SK-N-SH treated with all-trans-retinoic acid at 6 μM for 48 hours (cell line): ENCODE measurements around the gene OASL.

ENCODE experiments used
- ATAC-seq: fragments of 200-7000 bp; cut with Tn5 transposase; 3 replicates; pipeline ENCODE4 v1.9.1; 2020; ENCODE audit warnings: mild to moderate bottlenecking, moderate library complexity
- ARNTL ChIP-seq: fragments of 450-650 bp; formaldehyde crosslinking; IDR thresholded peaks from 2 replicates; pipeline ENCODE4 v1.5.0; 2020; ENCODE audit warnings: low read depth, mild to moderate bottlenecking, moderate library complexity, borderline replicate concordance
- BACH2 ChIP-seq: fragments of 250-450 bp; sonication (Bioruptor Pico); IDR thresholded peaks from 2 replicates; pipeline ENCODE4 v1.9.0; 2021; ENCODE audit warnings: mild to moderate bottlenecking, borderline replicate concordance
- CREB5 ChIP-seq: fragments of 250-450 bp; sonication (Bioruptor Pico); IDR thresholded peaks from 2 replicates; pipeline ENCODE4 v1.5.1; 2020; ENCODE audit warnings: low read depth, mild to moderate bottlenecking, moderate library complexity
- CSDC2 ChIP-seq: fragments of 250-450 bp; sonication (Bioruptor Pico); IDR thresholded peaks from 2 replicates; pipeline ENCODE4 v1.5.0; 2020; ENCODE audit warnings: mild to moderate bottlenecking, moderate library complexity
- CSRNP3 ChIP-seq: fragments of 250-450 bp; sonication (Bioruptor Pico); IDR thresholded peaks from 2 replicates; pipeline ENCODE4 v1.5.1; 2021; ENCODE audit warnings: mild to moderate bottlenecking, moderate library complexity
- ESRRG ChIP-seq: fragments of 250-450 bp; sonication (Bioruptor Pico); IDR thresholded peaks from 2 replicates; pipeline ENCODE4 v1.6.1; 2021; ENCODE audit warnings: mild to moderate bottlenecking
- GLIS3 ChIP-seq: fragments of 250-450 bp; sonication (Bioruptor Pico); IDR thresholded peaks from 2 replicates; pipeline ENCODE4 v1.5.0; 2020; ENCODE audit warnings: mild to moderate bottlenecking, moderate library complexity
- ISL1 ChIP-seq: fragments of 250-450 bp; sonication (Bioruptor Pico); IDR thresholded peaks from 2 replicates; pipeline ENCODE4 v2.1.2; 2022; ENCODE audit warnings: mild to moderate bottlenecking, moderate library complexity
- OSR1 ChIP-seq: fragments of 250-450 bp; sonication (Bioruptor Pico); IDR thresholded peaks from 2 replicates; pipeline ENCODE4 v1.8.0; 2022; ENCODE audit warnings: moderate library complexity, mild to moderate bottlenecking, inconsistent platforms
- POU6F1 ChIP-seq: fragments of 250-450 bp; sonication (Bioruptor Pico); IDR thresholded peaks from 2 replicates; pipeline ENCODE4 v1.8.0; 2021; ENCODE audit warnings: low read depth, mild to moderate bottlenecking, moderate library complexity, borderline replicate concordance
- PPARA ChIP-seq: fragments of 250-450 bp; sonication (Bioruptor Pico); IDR thresholded peaks from 2 replicates; pipeline ENCODE4 v1.5.0; 2020; ENCODE audit warnings: mild to moderate bottlenecking, borderline replicate concordance
- RARB ChIP-seq: fragments of 250-450 bp; sonication (Bioruptor Pico); IDR thresholded peaks from 2 replicates; pipeline ENCODE4 v1.8.0; 2021; ENCODE audit warnings: mild to moderate bottlenecking, moderate library complexity
- SNAI2 ChIP-seq: fragments of 250-450 bp; sonication (Bioruptor Pico); IDR thresholded peaks from 2 replicates; pipeline ENCODE4 v1.5.0; 2020; ENCODE audit warnings: mild to moderate bottlenecking, moderate library complexity
- TCF4 ChIP-seq: fragments of 250-450 bp; sonication (Bioruptor Pico); IDR thresholded peaks from 2 replicates; pipeline ENCODE4 v1.8.0; 2021; ENCODE audit warnings: mild to moderate bottlenecking, moderate library complexity, borderline replicate concordance
- TOX ChIP-seq: fragments of 250-450 bp; sonication (Bioruptor Pico); IDR thresholded peaks from 2 replicates; pipeline ENCODE4 v1.8.0; 2021; ENCODE audit warnings: mild to moderate bottlenecking, moderate library complexity, borderline replicate concordance
- TSHZ2 ChIP-seq: fragments of 250-450 bp; sonication (Bioruptor Pico); IDR thresholded peaks from 2 replicates; pipeline ENCODE4 v1.5.0; 2020; ENCODE audit warnings: mild to moderate bottlenecking, moderate library complexity
- ZC3H10 ChIP-seq: fragments of 250-450 bp; sonication (Bioruptor Pico); IDR thresholded peaks from 2 replicates; pipeline ENCODE4 v1.5.1; 2021; ENCODE audit warnings: mild to moderate bottlenecking, moderate library complexity
- ZFP3 ChIP-seq: fragments of 250-450 bp; sonication (Bioruptor Pico); IDR thresholded peaks from 2 replicates; pipeline ENCODE4 v1.5.0; 2020; ENCODE audit warnings: mild to moderate bottlenecking, moderate library complexity
- ZFP30 ChIP-seq: fragments of 450-650 bp; formaldehyde crosslinking; IDR thresholded peaks from 2 replicates; pipeline ENCODE4 v1.5.0; 2022; ENCODE audit warnings: mild to moderate bottlenecking, moderate library complexity
- ZNF565 ChIP-seq: fragments of 450-650 bp; formaldehyde crosslinking; conservative IDR thresholded peaks from 2 replicates; pipeline ENCODE4 v1.5.0; 2020; ENCODE audit warnings: low read depth, mild to moderate bottlenecking, moderate library complexity
- ZNF70 ChIP-seq: fragments of 450-650 bp; formaldehyde crosslinking; IDR thresholded peaks from 2 replicates; pipeline ENCODE4 v1.5.0; 2020; ENCODE audit warnings: mild to moderate bottlenecking, moderate library complexity
- ZNF8 ChIP-seq: fragments of 450-650 bp; formaldehyde crosslinking; IDR thresholded peaks from 2 replicates; pipeline ENCODE4 v1.5.0; 2020; ENCODE audit warnings: mild to moderate bottlenecking, moderate library complexity

Gene OASL

GRCh38 chr12:120984351-120984898 lies 54.6 kb downstream of the OASL start:
- no peak for TF ChIP-seq ZNF565 (CRISPR knock-in tag)
- TF ChIP-seq ZNF70 (CRISPR knock-in tag), result no peak
- no peak for TF ChIP-seq ISL1
- no peak for TF ChIP-seq PPARA
- no peak for TF ChIP-seq ZNF8
- TF ChIP-seq ARNTL (CRISPR knock-in tag), result no peak
- no peak for TF ChIP-seq CSDC2 (CRISPR knock-in tag)
- TF ChIP-seq CSRNP3 (CRISPR knock-in tag), result no peak
- TF ChIP-seq GLIS3 (CRISPR knock-in tag), result no peak
- no peak for TF ChIP-seq SNAI2 (CRISPR knock-in tag)
- TF ChIP-seq, all 23 proteins: peak for 0

GRCh38 chr12:120983759-120984158 lies 55.3 kb downstream of the OASL start:
- ATAC-seq, result no peak
- TF ChIP-seq RARB (CRISPR knock-in tag) (no peak), BACH2 (no peak), TCF4 (no peak), TOX (CRISPR knock-in tag) (no peak)

More at GRCh38 chr12:120984351-120984898, 54.6 kb downstream of the OASL start:
- ATAC-seq, result no peak; the same call in 1 of the 3 replicates

- ATAC-seq, result no peak
- TF ChIP-seq TOX (CRISPR knock-in tag), result no peak
- TF ChIP-seq PPARA, result no peak
- no peak for TF ChIP-seq SNAI2 (CRISPR knock-in tag)
- TF ChIP-seq GLIS3 (CRISPR knock-in tag), result no peak
- no peak for TF ChIP-seq OSR1 (CRISPR knock-in tag)
- TF ChIP-seq RARB (CRISPR knock-in tag), result no peak
- TF ChIP-seq CREB5 (CRISPR knock-in tag), result no peak
- TF ChIP-seq ISL1, result no peak
- no peak for TF ChIP-seq CSDC2 (CRISPR knock-in tag)
- no peak for TF ChIP-seq ZC3H10 (CRISPR knock-in tag)
- no peak for TF ChIP-seq ZNF565 (CRISPR knock-in tag)
- TF ChIP-seq ZNF8, result no peak
- TF ChIP-seq ZFP3, result no peak
- TF ChIP-seq ZFP30 (CRISPR knock-in tag), result no peak
- no peak for TF ChIP-seq ESRRG
Observed at GRCh38 chr12:120982659-120983058, 56.4 kb downstream of the OASL start.

GRCh38 chr12:120981407-120981941 lies 57.6 kb downstream of the OASL start:
- no peak for ATAC-seq
- TF ChIP-seq BACH2, result no peak
- no peak for TF ChIP-seq ZFP3
- TF ChIP-seq ARNTL (CRISPR knock-in tag), result no peak
- no peak for TF ChIP-seq RARB (CRISPR knock-in tag)
- no peak for TF ChIP-seq POU6F1
- TF ChIP-seq GLIS3 (CRISPR knock-in tag), result no peak
- no peak for TF ChIP-seq ZNF70 (CRISPR knock-in tag)
- no peak for TF ChIP-seq TSHZ2 (CRISPR knock-in tag)
- TF ChIP-seq ISL1, result no peak
- TF ChIP-seq OSR1 (CRISPR knock-in tag), result no peak
- no peak for TF ChIP-seq ZFP30 (CRISPR knock-in tag)
- TF ChIP-seq TCF4, result no peak
- no peak for TF ChIP-seq ZNF565 (CRISPR knock-in tag)
- no peak for TF ChIP-seq CSDC2 (CRISPR knock-in tag)
- no peak for TF ChIP-seq ZC3H10 (CRISPR knock-in tag)
- no peak for TF ChIP-seq ZNF8
- TF ChIP-seq, all 23 proteins: peak for 0
